ENCODE data around the gene MACO1.
"Not testable (repeated sequence)": the region's sequence is repeated elsewhere in the genome, so short reads cannot be mapped to it uniquely, and the experiment has no call there.

MACO1 gene

DNA sequence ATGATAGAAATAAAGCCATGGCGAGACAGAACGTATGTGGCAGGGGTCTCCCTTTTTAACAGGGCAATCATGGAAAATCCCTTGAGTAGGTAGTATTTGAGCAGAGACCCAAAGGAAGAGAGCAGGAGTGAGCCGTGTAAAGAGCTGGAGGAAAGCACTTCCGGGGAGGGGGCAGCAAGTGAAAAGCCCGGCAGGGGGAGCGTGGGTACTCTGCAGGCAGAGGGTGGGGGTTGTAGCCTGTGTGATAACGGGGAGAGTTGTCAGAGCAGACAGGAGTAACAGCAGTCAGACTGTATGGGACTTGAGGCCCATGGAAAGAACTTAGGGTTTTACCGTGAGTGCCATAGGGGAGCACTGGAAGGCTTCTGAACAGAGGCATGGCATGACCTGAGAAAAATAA lies 61.6 kb downstream of the MACO1 start:
- DNase-seq: no peak

DNA sequence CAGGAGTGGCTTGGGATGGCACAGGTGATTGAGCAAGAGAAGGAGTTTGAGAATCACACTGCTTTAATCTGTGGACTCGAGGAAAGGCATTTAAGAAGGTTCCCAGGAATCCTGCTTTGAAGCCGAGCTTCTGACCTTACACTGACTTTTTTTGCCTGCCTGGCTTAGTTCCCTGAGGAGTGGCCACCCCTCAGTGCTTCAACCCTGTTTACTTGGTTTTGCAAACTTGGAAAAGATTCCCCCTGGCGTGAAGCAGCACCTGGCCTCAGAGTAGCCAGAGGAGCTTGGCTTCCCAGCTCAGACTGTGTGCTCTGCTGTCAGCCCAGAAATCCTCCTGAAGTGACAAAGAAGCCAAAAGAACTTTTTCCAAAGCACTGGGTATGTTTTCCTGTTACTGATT lies 64.3 kb downstream of the MACO1 start:
- DNase-seq: no peak

DNA sequence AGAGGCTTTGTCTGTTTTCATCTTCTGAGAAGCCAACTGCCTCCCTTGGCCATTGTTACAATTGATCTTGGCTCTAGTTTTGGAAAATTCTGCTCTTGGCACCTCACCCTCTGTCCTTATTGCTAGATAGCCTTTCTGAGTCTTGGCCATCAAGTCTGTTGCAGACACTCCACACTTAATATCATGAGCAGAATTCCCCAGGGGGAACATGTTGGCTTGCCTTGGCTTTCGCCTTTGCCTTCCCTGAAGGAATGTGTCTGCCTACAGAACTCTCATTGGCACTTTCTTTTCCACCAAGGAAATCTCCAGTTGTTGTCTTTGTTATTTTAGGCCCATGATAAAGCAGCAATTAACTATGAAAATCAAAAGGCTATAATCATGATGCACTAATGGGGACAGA lies 70.0 kb downstream of the MACO1 start:
- peak; percentile 4 for DNase-seq

DNA sequence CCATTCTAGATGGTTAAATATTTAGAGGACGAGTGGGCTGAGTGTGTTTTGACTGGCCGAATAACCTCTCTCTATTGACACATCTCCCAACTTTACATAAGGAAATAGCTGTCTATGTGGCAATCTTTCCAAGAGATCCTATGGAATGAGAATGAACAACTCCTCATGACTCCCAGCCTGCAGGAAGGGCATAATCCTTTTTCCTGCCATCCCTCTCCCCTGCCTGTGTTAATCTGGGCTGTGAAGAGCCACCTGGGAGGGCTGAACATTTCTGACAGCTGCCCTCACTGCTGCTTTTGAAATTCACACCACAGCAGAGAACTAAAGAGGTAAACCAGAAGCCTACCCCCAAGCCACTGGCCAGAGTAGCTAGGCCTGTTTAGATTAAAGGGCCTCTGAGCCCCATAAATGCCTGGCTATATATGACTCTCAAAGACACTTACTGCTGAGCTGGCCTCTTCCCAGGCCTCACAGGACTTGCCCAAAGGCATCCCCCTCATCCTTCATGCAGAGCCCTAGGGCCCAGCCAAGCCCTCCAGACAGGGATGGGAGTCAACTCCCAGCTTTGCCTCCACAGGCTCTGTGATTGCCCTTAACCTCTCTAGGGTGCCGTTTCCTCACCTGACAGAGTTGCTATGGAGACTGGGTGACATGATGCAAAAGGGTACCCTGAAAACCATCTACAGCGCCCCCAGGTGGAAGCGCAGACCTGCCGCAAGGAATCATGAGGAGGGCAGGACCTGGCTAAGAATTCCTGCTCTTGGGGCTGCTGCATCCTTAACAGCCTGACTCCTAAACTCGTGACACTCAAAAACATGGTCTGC lies 70.8 kb downstream of the MACO1 start:
- DNase-seq: peak; percentile 36

DNA sequence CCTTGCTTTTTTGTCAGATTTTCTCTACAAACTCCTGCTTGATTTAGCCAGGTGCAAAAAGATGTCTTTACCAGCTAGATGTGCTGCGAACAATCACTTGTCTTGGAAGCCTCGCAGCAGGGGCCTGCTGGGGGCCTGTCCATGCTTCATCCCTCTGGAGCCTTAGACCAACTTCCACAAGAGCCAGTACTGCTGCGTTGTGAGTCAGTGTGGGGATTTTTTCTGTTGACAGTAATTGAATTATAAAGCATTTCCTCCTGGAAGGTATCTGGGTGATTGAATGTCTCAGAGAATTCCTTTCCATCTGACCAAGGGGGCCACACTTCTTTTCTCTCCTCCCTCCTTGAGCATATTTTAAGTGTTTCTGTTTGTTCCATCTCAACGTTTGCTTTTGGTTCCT lies 72.3 kb downstream of the MACO1 start:
- no peak for DNase-seq

DNA sequence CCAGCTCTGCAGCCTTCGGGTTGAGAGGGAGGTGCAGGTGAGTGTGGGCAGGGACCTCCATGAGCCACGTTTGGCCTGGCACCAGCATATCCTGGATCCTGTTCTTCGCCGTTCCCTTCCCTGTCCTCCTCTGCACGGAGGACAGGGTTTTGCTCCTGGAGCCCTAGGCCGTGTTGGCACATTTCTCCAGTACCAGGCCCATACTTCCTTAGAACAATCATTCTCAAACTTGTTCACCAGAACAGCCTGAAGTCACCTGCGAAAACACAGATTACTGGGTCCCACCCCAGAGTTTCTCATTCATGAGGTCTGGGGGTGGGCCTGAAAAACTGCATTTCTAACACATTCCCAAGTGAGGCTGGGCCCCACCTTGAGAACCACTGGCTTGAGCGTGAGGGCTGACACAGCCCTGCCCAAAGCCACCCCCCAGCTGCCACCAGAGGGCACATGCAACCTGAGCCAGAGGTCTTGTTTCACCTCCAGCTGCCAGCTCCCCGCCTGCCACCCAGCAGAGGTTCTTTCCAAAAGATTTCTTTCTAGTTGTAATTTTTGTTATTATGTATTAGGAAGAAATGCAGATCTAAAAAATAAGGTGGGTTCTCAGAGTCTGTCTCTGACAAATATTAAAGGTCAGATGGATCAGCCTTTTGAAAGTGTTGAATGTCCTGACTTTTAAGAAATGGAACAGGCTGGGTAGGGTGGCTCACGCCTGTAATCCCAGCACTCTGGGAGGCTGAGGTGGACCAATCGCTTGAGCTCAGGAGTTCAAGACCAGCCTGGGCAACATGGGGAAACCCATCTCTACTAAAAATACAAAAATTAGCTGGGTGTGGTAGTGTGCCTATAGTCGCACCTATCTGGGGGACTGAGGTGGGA lies 73.1 kb downstream of the MACO1 start:
- DNase-seq: peak; percentile 23

DNA sequence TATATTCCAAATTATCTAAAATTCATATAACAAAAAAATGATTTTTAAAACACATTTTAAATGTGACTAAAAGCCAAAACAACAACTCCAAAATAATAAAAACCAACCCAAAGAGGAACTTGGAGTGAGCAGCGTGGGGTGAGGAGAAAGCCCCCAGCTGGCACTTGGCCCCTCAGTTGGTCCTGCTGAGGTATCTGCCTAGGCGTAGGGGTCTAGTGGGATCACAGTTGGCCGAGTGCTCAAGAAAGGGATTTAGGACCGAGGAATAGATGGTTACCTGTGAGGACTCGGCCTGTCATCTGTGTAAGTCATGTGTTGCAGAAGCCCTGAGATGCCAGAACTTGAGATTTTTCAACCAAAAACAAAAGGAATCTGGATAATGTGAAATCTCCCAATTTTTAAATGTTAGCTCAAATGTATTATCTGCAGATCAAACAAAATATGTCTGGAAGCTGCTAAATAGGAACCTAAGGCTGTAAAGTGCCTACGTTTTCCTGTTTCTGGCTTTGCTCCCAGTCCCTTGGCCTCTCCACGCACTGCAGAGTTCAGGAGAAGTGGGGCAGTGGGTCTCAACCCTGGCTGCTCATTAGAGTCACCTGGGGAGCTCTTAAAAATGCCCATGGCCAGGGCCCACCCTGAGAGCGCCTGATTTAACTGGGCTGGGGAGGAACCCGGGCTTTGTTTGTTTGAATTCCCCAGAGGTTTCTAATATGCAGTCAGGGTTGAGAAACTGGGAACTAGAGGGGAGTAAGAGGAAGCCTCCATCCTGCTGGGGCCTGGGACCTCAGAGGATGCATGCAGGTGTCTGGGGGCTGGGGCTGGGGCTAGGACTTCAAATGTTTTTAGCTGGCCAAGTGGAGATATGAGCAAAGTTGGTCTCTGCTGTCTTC lies 74.3 kb downstream of the MACO1 start:
- DNase-seq: peak; percentile 10

DNA sequence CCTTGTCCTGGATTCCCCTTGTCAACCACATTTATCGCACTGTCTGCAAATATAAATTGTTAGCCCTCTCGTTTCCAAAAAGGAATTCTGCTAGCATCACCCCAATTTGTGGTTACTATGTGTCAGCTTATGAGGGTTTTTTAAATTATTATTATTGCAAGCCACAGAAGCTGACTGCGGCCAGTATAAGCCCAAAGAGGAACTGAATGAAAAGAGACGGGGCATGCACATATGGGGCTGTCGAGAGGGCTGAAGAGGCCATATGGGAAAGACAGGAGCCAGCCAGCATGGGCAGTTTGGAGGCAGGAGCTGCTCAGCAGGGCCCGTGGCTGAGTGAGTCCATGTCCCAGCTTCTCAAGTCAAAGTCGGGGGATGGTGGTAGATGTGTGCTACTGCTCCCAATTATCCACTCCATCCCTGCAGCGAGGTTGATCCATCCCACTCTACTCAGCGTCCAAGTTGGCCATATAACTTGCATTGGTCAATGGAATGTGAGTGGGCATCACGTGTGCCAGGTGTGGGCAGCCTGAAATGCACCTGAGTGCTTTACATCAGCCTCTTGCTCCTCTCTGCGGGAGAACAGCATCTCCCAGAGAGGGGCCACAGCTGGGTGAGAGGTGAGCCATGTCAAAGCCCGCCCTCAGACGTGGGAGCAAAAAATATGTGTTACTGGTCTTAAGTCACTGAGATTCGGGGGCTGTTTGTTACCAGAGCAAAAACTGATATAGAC lies 75.1 kb downstream of the MACO1 start:
- DNase-seq: no peak

DNA sequence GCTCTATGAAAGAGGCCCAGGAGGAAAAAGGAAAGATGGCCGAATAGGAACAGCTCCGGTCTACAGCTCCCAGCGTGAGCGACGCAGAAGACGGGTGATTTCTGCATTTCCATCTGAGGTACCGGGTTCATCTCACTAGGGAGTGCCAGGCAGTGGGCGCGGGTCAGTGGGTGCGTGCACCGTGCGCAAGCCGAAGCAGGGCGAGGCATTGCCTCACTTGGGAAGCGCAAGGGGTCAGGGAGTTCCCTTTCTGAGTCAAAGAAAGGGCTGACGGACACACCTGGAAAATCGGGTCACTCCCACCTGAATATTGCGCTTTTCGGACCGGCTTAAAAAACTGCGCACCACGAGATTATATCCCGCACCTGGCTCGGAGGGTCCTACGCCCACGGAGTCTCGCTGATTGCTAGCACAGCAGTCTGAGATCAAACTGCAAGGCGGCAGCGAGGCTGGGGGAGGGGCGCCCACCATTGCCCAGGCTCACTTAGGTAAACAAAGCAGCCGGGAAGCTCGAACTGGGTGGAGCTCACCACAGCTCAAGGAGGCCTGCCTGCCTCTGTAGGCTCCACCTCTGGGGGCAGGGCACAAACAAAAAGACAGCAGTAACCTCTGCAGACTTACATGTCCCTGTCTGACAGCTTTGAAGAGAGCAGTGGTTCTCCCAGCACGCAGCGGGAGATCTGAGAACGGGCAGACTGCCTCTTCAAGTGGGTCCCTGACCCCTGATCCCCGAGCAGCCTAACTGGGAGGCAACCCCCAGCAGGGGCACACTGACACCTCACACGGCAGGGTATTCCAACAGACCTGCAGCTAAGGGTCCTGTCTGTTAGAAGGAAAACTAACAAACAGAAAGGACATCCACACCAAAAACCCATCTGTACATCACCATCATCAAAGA lies 76.1 kb downstream of the MACO1 start:
- DNase-seq: not testable (repeated sequence)

DNA sequence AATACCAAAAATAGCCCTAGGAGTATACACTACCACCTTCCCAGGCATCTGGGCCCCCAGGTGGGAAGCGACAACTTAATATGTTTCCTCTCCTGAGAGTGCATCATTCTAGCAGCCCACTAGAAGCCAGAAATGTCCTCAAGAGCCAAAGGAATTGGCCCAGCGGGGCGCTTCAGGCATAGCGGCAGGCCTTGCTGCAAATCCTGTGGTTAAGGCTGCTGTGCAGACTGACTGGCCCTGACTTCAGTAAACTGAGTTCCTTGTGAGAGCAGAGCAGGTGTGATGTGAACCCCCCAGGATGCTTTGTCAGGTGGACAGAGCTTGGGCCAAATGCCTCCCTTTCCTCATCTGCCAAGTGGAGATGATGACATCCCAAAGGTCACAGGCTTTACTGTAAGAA lies 83.0 kb downstream of the MACO1 start:
- no peak for DNase-seq

DNA sequence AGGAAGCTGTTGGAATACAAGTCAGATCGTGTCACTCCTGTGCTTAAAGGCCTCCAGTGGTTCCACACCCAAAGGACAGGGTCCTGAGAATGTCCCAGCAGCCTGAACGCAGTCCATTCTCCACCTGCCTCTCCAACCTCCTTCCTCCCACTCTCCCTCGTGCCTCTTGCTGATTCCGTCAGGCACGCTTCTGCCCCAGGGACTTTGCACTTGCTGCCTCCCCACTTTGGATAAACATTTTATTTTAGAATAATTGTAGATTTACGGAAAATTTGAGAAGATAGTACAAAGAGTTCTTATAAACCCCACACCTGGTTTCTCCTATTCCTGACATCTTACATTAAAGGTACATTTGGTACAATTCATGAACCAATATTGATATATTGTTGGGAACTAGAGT lies 84.3 kb downstream of the MACO1 start:
- no peak for DNase-seq

DNA sequence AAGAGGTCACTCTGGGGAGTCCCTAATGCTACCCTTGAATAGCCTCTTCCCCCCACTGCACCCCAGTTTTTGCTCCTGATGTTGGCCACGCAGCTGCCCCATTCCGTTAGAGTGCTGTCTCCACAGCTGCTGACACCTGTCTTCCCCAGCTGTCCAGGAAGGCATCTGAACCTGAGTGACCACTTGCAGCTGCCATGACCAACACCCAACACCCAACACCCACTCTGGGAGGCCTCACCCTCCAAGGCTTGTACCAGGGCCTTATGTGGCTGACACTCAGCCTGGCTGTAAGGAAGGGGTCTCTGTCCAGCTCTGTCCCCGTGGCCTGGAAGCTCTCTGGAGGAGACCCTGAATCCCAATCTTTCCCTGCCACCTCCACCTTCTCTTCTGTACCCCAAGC lies 86.0 kb downstream of the MACO1 start:
- no peak for DNase-seq

DNA sequence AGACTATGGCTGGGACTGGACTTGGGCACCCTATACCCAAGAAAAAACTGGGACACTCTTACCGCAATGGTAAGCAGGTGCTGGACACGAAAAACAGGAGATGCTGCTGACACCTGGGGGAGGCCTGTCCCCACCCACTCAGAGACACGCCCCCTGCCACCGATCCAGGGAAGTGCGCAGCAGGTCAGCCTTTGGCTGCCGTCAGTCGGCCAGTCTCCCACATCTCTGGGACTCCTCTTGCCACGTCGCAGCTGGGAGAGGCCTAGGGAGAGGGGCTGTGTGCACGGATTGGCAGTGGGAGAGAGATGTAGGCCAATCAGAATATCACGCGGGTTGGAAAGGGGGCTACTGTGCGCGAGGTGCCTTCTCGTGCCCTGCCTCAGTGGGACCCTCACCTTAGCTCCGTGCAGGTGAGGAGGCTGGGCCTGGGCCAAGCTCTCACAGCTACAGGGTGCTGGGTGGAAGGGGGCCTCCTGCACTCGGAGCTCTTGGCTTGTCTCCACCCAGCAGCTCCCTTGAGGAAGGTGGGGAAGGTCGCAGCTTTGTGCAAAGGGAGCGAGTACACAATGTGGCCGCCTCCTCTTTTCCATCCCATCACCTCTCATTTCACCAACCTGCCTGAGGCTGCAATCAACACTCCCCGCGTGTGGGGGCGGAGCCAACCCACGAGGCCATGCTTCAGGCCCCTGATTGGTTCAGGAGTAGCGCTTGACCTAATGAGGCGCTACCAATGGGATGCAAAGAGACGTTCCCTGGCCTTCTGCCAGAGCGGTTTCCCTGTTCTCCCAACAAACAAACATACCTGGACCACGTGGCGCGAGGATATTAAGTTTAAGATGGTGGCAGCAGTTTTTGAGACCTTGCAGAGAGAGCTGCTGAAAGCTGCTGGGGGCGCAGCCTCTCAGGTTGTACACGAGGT lies 87.0 kb downstream of the MACO1 start:
- peak; percentile 97 for DNase-seq

DNA sequence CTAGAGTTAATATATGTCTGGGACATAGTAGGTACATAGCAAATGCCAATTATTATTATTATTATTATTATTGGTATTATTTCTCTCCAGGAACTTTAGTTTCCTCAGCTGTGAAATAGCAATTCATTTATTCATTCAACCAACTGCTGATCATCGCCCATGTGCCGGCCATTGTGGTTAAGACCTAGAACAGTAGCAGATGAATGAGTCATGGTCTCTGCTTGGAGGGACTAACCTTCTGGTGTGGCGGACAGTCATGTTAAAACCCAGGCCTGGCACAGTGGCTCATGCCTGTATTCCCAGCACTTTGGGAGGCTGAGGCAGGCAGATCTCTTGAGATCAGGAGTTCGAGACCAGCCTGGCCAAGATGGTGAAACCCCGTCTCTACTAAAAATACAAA lies 88.9 kb downstream of the MACO1 start:
- no peak for DNase-seq

DNA sequence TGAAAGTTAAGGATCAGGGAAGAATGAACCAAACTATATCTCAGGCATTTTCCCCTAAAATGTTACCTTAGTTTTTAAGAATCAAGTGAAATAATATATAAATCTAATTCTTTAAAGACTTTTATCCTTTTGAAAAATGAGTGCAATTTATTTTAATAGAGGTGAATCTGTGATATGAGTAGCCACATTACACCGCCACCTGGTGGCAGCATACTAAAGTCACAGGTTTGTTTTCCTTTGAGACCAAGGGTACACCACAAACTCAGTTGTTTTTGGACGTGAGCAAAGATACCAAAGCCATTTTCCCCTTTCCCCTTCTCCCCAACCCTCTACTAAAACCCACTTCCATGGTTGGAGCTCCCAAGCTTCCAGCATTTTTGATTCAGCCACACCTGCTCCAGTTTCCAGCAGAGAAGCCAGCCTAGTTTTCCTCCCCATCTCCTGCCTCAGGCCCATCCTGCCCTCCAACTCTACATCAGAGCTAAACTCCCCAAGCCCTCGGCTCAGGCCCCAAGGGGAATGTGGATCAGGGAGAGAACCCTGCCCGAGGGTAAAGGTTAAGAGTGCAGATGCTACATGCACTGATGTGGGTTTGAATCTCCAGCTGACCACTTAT lies 89.9 kb downstream of the MACO1 start:
- peak; percentile 62 for DNase-seq

DNA sequence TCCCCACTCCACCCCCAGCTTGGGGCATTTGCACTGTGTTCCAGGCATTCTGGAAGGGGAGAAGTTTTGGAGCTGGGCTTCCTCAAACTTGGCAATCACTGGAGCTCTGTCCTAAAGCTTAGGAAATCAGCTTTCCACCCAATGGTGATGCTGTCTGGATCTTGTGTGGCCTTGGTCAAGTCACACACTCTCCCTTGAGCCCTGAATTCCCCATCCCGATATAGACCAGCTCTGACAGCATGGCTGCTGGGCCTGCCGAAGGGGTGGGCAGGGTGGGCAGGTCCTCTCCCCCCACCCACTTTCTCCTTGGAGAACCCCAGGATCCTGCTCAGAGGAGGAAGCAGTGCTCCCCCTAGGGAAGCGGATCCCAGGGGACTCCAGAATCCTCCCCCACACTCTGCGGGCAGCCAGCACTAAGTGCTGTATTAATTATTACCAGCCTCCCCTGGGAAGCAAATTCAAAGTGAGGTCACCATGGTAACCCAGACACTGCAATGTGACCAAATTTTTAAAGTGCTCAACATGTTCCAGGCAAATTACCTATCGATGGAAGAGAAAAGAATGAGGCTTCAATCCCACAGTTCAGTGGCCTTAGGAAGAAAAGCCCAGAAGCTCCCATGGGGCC lies 91.4 kb downstream of the MACO1 start:
- peak; percentile 29 for DNase-seq

DNA sequence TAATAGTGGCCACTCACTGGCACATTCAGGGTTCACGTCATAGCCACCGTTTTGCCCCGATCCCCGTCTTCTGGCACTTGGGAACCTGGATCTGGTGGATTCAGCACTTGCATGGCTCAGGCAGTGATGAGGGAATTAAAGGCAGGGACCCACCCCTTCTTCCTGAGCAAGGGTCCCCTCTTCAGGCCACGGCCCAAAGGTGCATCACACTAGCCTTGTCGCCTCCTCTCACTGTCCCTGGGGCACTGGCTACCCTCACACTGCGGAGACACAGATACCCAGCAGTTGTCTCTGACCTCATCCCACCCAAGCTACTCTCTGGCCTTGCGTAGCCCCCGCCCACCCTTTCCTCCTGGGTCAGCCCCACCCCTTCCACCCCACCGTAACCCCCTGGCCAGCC lies 92.8 kb downstream of the MACO1 start:
- peak; percentile 67 for DNase-seq

DNA sequence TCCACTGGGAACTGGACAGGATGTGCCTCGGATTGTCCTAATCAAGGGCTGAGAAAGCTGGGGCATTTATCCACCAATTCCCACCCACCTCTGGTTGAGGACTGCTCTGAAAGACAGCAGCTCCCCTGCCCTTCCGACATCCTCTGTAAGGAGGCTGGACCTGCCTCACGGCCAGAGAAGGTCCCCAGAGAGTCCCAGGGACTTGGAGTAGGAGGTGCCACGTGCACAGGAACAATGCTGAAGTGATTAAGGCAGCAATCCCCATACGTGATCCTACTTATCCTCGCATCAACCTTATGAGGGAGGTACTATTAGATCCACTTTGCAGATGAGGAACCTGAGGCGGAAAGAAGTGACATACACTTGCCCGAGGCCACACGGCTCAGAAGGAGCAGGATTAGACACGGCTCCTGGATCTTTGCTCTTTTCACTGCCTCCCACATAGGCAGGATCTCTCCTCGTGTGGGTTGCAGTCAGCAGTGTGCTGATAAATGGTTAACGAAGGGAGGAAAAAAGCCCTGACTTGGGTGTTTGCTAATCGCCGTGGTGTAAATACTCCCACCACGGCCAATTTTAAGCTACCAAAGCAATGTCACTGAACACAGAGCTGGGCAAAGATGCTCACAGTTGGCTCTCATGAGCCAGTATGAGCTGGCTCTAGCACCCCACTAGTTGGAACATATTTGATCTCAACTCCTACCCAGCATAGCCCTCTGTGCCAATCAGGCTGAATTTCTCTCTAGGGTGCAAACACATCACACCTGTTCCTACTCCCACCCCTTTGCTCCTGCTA lies 94.1 kb downstream of the MACO1 start:
- peak; percentile 38 for DNase-seq

DNA sequence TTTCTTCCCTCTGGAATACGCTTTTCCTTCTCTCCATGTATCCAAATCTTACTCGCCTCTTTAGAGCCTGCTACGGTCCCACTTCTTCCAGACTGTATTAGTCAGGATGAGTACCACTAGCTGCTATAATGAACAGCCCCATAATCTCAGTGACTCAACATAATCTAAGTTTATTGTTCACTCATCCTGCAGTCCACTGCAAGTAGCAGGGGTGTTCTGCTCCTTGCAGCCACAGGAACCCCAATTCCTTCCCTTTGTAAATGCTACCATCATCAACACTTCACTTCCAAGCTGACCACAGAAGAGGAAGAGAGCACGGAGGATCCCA lies 94.6 kb downstream of the MACO1 start:
- DNase-seq: no peak

Measured in NCI-H69 (cell line).